ENCODE measurements around the gene TFCP2.
A peak's percentile ranks its signal among the peaks of the same experiment; 100 is the strongest.

Gene TFCP2

GRCh38 chr12:51197736-51198567 is 25.0 kb upstream of the TFCP2 start:
- Histone ChIP-seq H3K4ac (ENCODE audit: low read depth in 1 of 2, low read length in 2 of 2) (no peak overlapping the region), H2AK5ac (ENCODE audit: low read length, severe bottlenecking) (no peak overlapping the region), H3K27me3 (ENCODE audit: control insufficient read depth in 1 of 2, insufficient read depth in 1 of 2, low read length in 2 of 2) (no peaks in the 10 kb centered on the region), H3K14ac (ENCODE audit: low read length in 2 of 2) (no peak overlapping the region), H2AFZ (ENCODE audit: low read depth, low read length) (no peak overlapping the region), H3K4me1 (ENCODE audit: control insufficient read depth, insufficient read depth, low read depth, low read length) (no peaks in the 10 kb centered on the region), H3K36me3 (ENCODE audit: control insufficient read depth in 1 of 2, insufficient read depth in 2 of 2, low read depth in 1 of 2, low read length in 2 of 2) (peaks cover 0 to 19% of the 10 kb centered on the region in 2 experiments), H2BK15ac (ENCODE audit: low read depth, poor library complexity, severe bottlenecking) (no peak overlapping the region), H3K79me1 (replicated peaks; ENCODE audit: low read length, poor library complexity, severe bottlenecking) (no peaks in the 10 kb centered on the region), H2BK120ac (ENCODE audit: low read depth, low read length) (no peak overlapping the region), H3K9me3 (ENCODE audit: control insufficient read depth, low read length) (no peaks in the 10 kb centered on the region), H3K18ac (ENCODE audit: low read depth in 1 of 2, low read length in 2 of 2) (no peak overlapping the region), H3K9ac (ENCODE audit: low read length) (no peak overlapping the region), H3K4me3 (ENCODE audit: insufficient read depth in 1 of 2, low read depth in 1 of 2, low read length in 2 of 2) (no peak overlapping the region), H2BK12ac (ENCODE audit: low read length in 2 of 2) (no peak overlapping the region), H3K27ac (ENCODE audit: low read length, poor library complexity, severe bottlenecking) (no peak overlapping the region), H3K23ac (ENCODE audit: low read length in 2 of 2) (no peak overlapping the region), H4K8ac (ENCODE audit: low read length) (no peak overlapping the region), H2BK5ac (ENCODE audit: low read depth, low read length, poor library complexity, severe bottlenecking) (no peak overlapping the region), H4K91ac (ENCODE audit: low read length) (peak overlapping the region; percentile 35), H3K4me2 (ENCODE audit: low read length, poor library complexity, severe bottlenecking) (no peak overlapping the region)
- DNase-seq: no peak
- WGBS: 93% methylated on average over 38 of the region's 38 CpGs

GRCh38 chr12:51196547-51196946 is 23.6 kb upstream of the TFCP2 start:
- Histone ChIP-seq H2BK5ac (ENCODE audit: low read depth, low read length, poor library complexity, severe bottlenecking) (no peak overlapping the region), H3K4me3 (ENCODE audit: insufficient read depth in 1 of 2, low read depth in 1 of 2, low read length in 2 of 2) (no peak overlapping the region), H3K9me3 (ENCODE audit: control insufficient read depth, low read length) (no peaks in the 10 kb centered on the region), H3K18ac (ENCODE audit: low read depth in 1 of 2, low read length in 2 of 2) (no peak overlapping the region), H3K36me3 (ENCODE audit: control insufficient read depth in 1 of 2, insufficient read depth in 2 of 2, low read depth in 1 of 2, low read length in 2 of 2) (peaks cover 0 to 19% of the 10 kb centered on the region in 2 experiments), H2BK15ac (ENCODE audit: low read depth, poor library complexity, severe bottlenecking) (no peak overlapping the region), H3K23ac (ENCODE audit: low read length in 2 of 2) (no peak overlapping the region), H3K4me1 (ENCODE audit: control insufficient read depth, insufficient read depth, low read depth, low read length) (no peaks in the 10 kb centered on the region), H4K8ac (ENCODE audit: low read length) (no peak overlapping the region), H3K27me3 (ENCODE audit: control insufficient read depth in 1 of 2, insufficient read depth in 1 of 2, low read length in 2 of 2) (no peaks in the 10 kb centered on the region), H2BK12ac (ENCODE audit: low read length in 2 of 2) (no peak overlapping the region), H3K4ac (ENCODE audit: low read depth in 1 of 2, low read length in 2 of 2) (no peak overlapping the region), H2AK5ac (ENCODE audit: low read length, severe bottlenecking) (no peak overlapping the region), H3K14ac (ENCODE audit: low read length in 2 of 2) (no peak overlapping the region), H3K27ac (ENCODE audit: low read length, poor library complexity, severe bottlenecking) (no peak overlapping the region), H3K4me2 (ENCODE audit: low read length, poor library complexity, severe bottlenecking) (no peak overlapping the region), H4K91ac (ENCODE audit: low read length) (no peak overlapping the region), H3K9ac (ENCODE audit: low read length) (no peak overlapping the region), H2AFZ (ENCODE audit: low read depth, low read length) (no peak overlapping the region), H3K79me1 (replicated peaks; ENCODE audit: low read length, poor library complexity, severe bottlenecking) (no peaks in the 10 kb centered on the region), H2BK120ac (ENCODE audit: low read depth, low read length) (no peak overlapping the region)
- 96% methylated on average over 9 of the region's 9 CpGs for WGBS
- no peak for DNase-seq

DNA sequence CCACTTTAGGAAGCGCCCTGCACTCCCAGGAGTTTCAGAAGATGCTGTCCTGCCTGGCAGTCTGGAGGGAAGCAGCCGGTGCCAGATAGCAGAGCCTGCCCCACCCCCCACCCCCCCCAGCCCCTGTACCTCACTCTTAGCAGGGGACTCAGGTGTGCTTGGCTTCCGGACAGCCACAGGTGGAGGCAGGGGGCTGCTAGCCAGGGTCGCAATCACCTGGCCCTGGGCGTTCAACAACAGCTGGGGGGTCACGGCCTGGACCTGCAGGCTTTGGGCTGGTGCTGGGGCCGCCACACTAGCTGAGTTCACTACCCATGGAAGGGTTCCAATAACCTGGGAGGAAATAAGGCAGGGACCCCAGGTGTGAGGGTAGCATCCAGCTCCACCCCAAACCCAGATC is 22.9 kb upstream of the TFCP2 start:
- Histone ChIP-seq H3K27ac (ENCODE audit: low read length, poor library complexity, severe bottlenecking) (no peak overlapping the region), H3K36me3 (ENCODE audit: control insufficient read depth in 1 of 2, insufficient read depth in 2 of 2, low read depth in 1 of 2, low read length in 2 of 2) (peaks cover 0 to 21% of the 10 kb centered on the region in 2 experiments), H2BK12ac (ENCODE audit: low read length in 2 of 2) (no peak overlapping the region), H3K14ac (ENCODE audit: low read length in 2 of 2) (no peak overlapping the region), H3K4ac (ENCODE audit: low read depth in 1 of 2, low read length in 2 of 2) (no peak overlapping the region), H3K4me1 (ENCODE audit: control insufficient read depth, insufficient read depth, low read depth, low read length) (no peaks in the 10 kb centered on the region), H3K18ac (ENCODE audit: low read depth in 1 of 2, low read length in 2 of 2) (no peak overlapping the region), H4K8ac (ENCODE audit: low read length) (no peak overlapping the region), H3K27me3 (ENCODE audit: control insufficient read depth in 1 of 2, insufficient read depth in 1 of 2, low read length in 2 of 2) (no peaks in the 10 kb centered on the region), H2BK120ac (ENCODE audit: low read depth, low read length) (no peak overlapping the region), H3K9ac (ENCODE audit: low read length) (no peak overlapping the region), H3K79me1 (replicated peaks; ENCODE audit: low read length, poor library complexity, severe bottlenecking) (no peaks in the 10 kb centered on the region), H2AFZ (ENCODE audit: low read depth, low read length) (no peak overlapping the region), H3K23ac (ENCODE audit: low read length in 2 of 2) (no peak overlapping the region), H2AK5ac (ENCODE audit: low read length, severe bottlenecking) (no peak overlapping the region), H4K91ac (ENCODE audit: low read length) (no peak overlapping the region), H2BK15ac (ENCODE audit: low read depth, poor library complexity, severe bottlenecking) (no peak overlapping the region), H3K9me3 (ENCODE audit: control insufficient read depth, low read length) (no peaks in the 10 kb centered on the region), H3K4me2 (ENCODE audit: low read length, poor library complexity, severe bottlenecking) (no peak overlapping the region), H2BK5ac (ENCODE audit: low read depth, low read length, poor library complexity, severe bottlenecking) (no peak overlapping the region), H3K4me3 (ENCODE audit: insufficient read depth in 1 of 2, low read depth in 1 of 2, low read length in 2 of 2) (no peak overlapping the region)
- no peak for DNase-seq
- 96% methylated on average over 6 of the region's 7 CpGs for WGBS

DNA sequence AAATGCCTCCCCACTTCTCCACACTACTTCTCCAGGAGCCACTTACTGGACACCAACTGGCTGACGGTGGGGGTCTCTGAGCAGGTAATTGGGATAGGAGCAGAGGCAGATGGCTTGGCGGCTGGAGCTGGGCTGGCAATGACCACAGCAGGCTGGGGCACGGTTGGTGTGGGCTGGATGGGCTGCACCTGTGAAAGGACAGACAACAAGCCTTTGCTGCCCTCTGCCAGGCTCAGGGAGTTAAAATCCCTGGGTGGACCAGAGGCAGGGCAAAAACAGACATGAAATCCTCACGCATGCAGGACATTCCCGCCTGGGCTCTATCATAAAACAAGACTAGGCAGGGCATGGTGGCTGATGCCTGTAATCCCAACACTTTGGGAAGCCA is 19.3 kb upstream of the TFCP2 start:
- H2BK120ac ChIP-seq (ENCODE audit: low read depth, low read length): no peak overlapping the region
- H3K9me3 ChIP-seq (ENCODE audit: control insufficient read depth, low read length): no peaks in the 10 kb centered on the region
- no peak overlapping the region for H2BK5ac ChIP-seq (ENCODE audit: low read depth, low read length, poor library complexity, severe bottlenecking)
- H3K9ac ChIP-seq (ENCODE audit: low read length): no peak overlapping the region
- peak overlapping the region in 1 of 2 experiments; percentile 15 for H3K23ac ChIP-seq (ENCODE audit: low read length in 2 of 2)
- no peak for DNase-seq
- no peaks in the 10 kb centered on the region for H3K79me1 ChIP-seq (replicated peaks; ENCODE audit: low read length, poor library complexity, severe bottlenecking)
- H2BK15ac ChIP-seq (ENCODE audit: low read depth, poor library complexity, severe bottlenecking): no peak overlapping the region
- no peak overlapping the region for H2AFZ ChIP-seq (ENCODE audit: low read depth, low read length)
- H3K27ac ChIP-seq (ENCODE audit: low read length, poor library complexity, severe bottlenecking): no peak overlapping the region
- no peak overlapping the region for H3K4me3 ChIP-seq (ENCODE audit: insufficient read depth in 1 of 2, low read depth in 1 of 2, low read length in 2 of 2)
- H4K8ac ChIP-seq (ENCODE audit: low read length): no peak overlapping the region
- H3K4me2 ChIP-seq (ENCODE audit: low read length, poor library complexity, severe bottlenecking): no peak overlapping the region
- no peak overlapping the region for H4K91ac ChIP-seq (ENCODE audit: low read length)
- peaks cover 3 to 8% of the 10 kb centered on the region in 2 experiments for H3K36me3 ChIP-seq (ENCODE audit: control insufficient read depth in 1 of 2, insufficient read depth in 2 of 2, low read depth in 1 of 2, low read length in 2 of 2)
- no peak overlapping the region for H3K18ac ChIP-seq (ENCODE audit: low read depth in 1 of 2, low read length in 2 of 2)
- no peak overlapping the region for H2AK5ac ChIP-seq (ENCODE audit: low read length, severe bottlenecking)
- H3K27me3 ChIP-seq (ENCODE audit: control insufficient read depth in 1 of 2, insufficient read depth in 1 of 2, low read length in 2 of 2): no peaks in the 10 kb centered on the region
- no peak overlapping the region for H3K14ac ChIP-seq (ENCODE audit: low read length in 2 of 2)
- H2BK12ac ChIP-seq (ENCODE audit: low read length in 2 of 2): no peak overlapping the region
- 93% methylated on average over 5 of the region's 5 CpGs for WGBS
- H3K4ac ChIP-seq (ENCODE audit: low read depth in 1 of 2, low read length in 2 of 2): no peak overlapping the region
- no peaks in the 10 kb centered on the region for H3K4me1 ChIP-seq (ENCODE audit: control insufficient read depth, insufficient read depth, low read depth, low read length)
